GM23338 (cell line): ENCODE results near the gene NET1. TPM values are rescaled to one million over a fixed set of nuclear protein-coding genes. Genes with fewer than 3 reads are reported as not detected.

ENCODE experiments used
- ATAC-seq: fragments of 200-7000 bp; cut with Tn5 transposase; 3 replicates; pipeline ENCODE4 v1.9.1; 2020
- DNase-seq: peaks from one replicate; pipeline ENCODE4 v3.0.0-alpha.2; 2015; ENCODE audit warnings: low spot score
- H2AFZ ChIP-seq: fragments of 200-600 bp; sonication (generic); 2 replicates; pipeline ENCODE4 v1.8.0; 2016; ENCODE audit warnings: antibody characterized with exemption, mild to moderate bottlenecking, moderate library complexity
- H3F3A ChIP-seq: fragments of 200-600 bp; sonication (generic); replicated peaks from 2 replicates; pipeline ENCODE4 v1.8.0; 2017; ENCODE audit warnings: antibody characterized with exemption, mixed run types, low read depth
- H3K27ac ChIP-seq: fragments of 200-600 bp; sonication (generic); 2 replicates; pipeline ENCODE4 v1.6.1; 2016; ENCODE audit warnings: low read depth
- H3K27me3 ChIP-seq: fragments of 200-600 bp; sonication (generic); 2 replicates; pipeline ENCODE4 v1.8.0; 2016; ENCODE audit warnings: mild to moderate bottlenecking, mixed run types, moderate library complexity; ENCODE audit not compliant: insufficient read depth
- H3K36me3 ChIP-seq: fragments of 200-600 bp; sonication (generic); 2 replicates; pipeline ENCODE4 v1.8.0; 2016; ENCODE audit warnings: mild to moderate bottlenecking; ENCODE audit not compliant: insufficient read depth
- H3K4me1 ChIP-seq: fragments of 200-600 bp; sonication (generic); 2 replicates; pipeline ENCODE4 v1.8.0; 2016; ENCODE audit warnings: mild to moderate bottlenecking, moderate library complexity; ENCODE audit not compliant: insufficient read depth
- H3K4me2 ChIP-seq: fragments of 200-600 bp; sonication (generic); 2 replicates; pipeline ENCODE4 v1.7.1; 2017; ENCODE audit warnings: mixed run types
- H3K4me3 ChIP-seq: fragments of 200-600 bp; sonication (generic); 2 replicates; pipeline ENCODE4 v1.6.1; 2016; ENCODE audit warnings: mixed run types
- H3K79me2 ChIP-seq: fragments of 200-600 bp; sonication (generic); replicated peaks from 2 replicates; pipeline ENCODE4 v1.8.0; 2017; ENCODE audit warnings: mild to moderate bottlenecking; ENCODE audit not compliant: insufficient read depth
- H3K9me2 ChIP-seq: fragments of 200-600 bp; sonication (generic); 2 replicates; pipeline ENCODE4 v1.8.0; 2017; ENCODE audit not compliant: insufficient read depth
- H4K20me1 ChIP-seq: fragments of 200-600 bp; sonication (generic); replicated peaks from 2 replicates; pipeline ENCODE4 v1.8.0; 2017; ENCODE audit warnings: mild to moderate bottlenecking; ENCODE audit not compliant: insufficient read depth
- H3K27ac Mint-ChIP-seq: 2 replicates; pipeline ENCODE4 v1.8.0; 2020; ENCODE audit warnings: inconsistent platforms, mild to moderate bottlenecking, moderate library complexity, mixed read lengths
- H3K27me3 Mint-ChIP-seq: 3 replicates; pipeline ENCODE4 v1.8.0; 2022; ENCODE audit warnings: low read depth, mild to moderate bottlenecking, moderate library complexity, mixed read lengths, inconsistent platforms; ENCODE audit not compliant: insufficient read depth, poor library complexity
- H3K36me3 Mint-ChIP-seq: 3 replicates; pipeline ENCODE4 v1.8.0; 2021; ENCODE audit warnings: low read depth, mild to moderate bottlenecking, inconsistent platforms, moderate library complexity, mixed read lengths
- H3K4me1 Mint-ChIP-seq: 3 replicates; pipeline ENCODE4 v1.8.0; 2020; ENCODE audit warnings: mild to moderate bottlenecking, inconsistent platforms, mixed read lengths
- H3K4me3 Mint-ChIP-seq: 3 replicates; pipeline ENCODE4 v1.8.0; 2021; ENCODE audit warnings: moderate library complexity, mild to moderate bottlenecking, inconsistent platforms, mixed read lengths
- H3K9me3 Mint-ChIP-seq: 3 replicates; pipeline ENCODE4 v1.8.0; 2020; ENCODE audit warnings: moderate library complexity, mild to moderate bottlenecking, inconsistent platforms, mixed read lengths
- CREB1 ChIP-seq: fragments of 250-450 bp; sonication (Bioruptor Pico); IDR thresholded peaks from 2 replicates; pipeline ENCODE4 v1.5.0; 2020; ENCODE audit warnings: low read depth, mild to moderate bottlenecking, moderate library complexity
- EZH2 ChIP-seq: fragments of 200-600 bp; sonication (generic); IDR thresholded peaks from one replicate; pipeline ENCODE4 v1.8.0; 2017; ENCODE audit warnings: antibody characterized with exemption, mild to moderate bottlenecking, low read depth; ENCODE audit not compliant: unreplicated experiment
- EZH2phosphoT487 ChIP-seq: fragments of 200-600 bp; sonication (generic); IDR thresholded peaks from one replicate; pipeline ENCODE4 v1.8.1; 2018; ENCODE audit warnings: antibody characterized with exemption; ENCODE audit not compliant: unreplicated experiment
- NANOG ChIP-seq: IDR thresholded peaks from 2 replicates; pipeline ENCODE4 v1.6.1; 2016; ENCODE audit warnings: antibody characterized with exemption, borderline replicate concordance
- POLR2AphosphoS5 ChIP-seq: IDR thresholded peaks from 2 replicates; pipeline ENCODE4 v1.6.1; 2016; ENCODE audit warnings: antibody characterized with exemption, low read depth
- STAT1 ChIP-seq: IDR thresholded peaks from one replicate; pipeline ENCODE4 v1.6.1; 2016; ENCODE audit warnings: antibody characterized with exemption; ENCODE audit not compliant: unreplicated experiment
- ZNF331 ChIP-seq: fragments of 250-450 bp; sonication (Bioruptor Pico); IDR thresholded peaks from 2 replicates; pipeline ENCODE4 v1.5.0; 2020; ENCODE audit warnings: low read depth, mild to moderate bottlenecking, moderate library complexity
- polyA plus RNA-seq: library from polyadenylated mRNA; unstranded; fragments of >200 nt; fragmentation: Nextera tagmentation; extraction: Ambion mirVana; gene quantifications from 2 replicates; pipeline ENCODE4 v1.2.1, GENCODE V29; 2016
- total RNA-seq: library from RNA; depleted of rRNA; stranded (reverse); fragments of >200 nt; shearing (Covaris generic); gene quantifications from 2 replicates; pipeline ENCODE4 v1.2.3, GENCODE V29; 2014
- TF ChIP-seq, protein P1 (sequence below), 2 experiments: fragments of 200-600 bp in 1 of 2; sonication (generic) in 1 of 2; conservative IDR thresholded peaks; 2 replicates each; pipeline versions ENCODE4 v1.5.1 to v1.6.1; 2016 to 2017; ENCODE audit warnings: antibody characterized with exemption in 2 of 2, low read depth in 2 of 2, mild to moderate bottlenecking in 2 of 2, moderate library complexity in 1 of 2
- TF ChIP-seq, protein P2 (sequence below): fragments of 250-450 bp; sonication (Bioruptor Pico); IDR thresholded peaks from 2 replicates; pipeline ENCODE4 v1.5.0; 2020; ENCODE audit warnings: mild to moderate bottlenecking, moderate library complexity
- TF ChIP-seq, protein P3 (sequence below): IDR thresholded peaks from 2 replicates; pipeline ENCODE4 v1.6.1; 2016; ENCODE audit warnings: antibody characterized with exemption

NET1 gene
- total and polyA plus RNA-seq, 2 experiments from 2014 or later = 47.9 to 93.9 TPM

DNA sequence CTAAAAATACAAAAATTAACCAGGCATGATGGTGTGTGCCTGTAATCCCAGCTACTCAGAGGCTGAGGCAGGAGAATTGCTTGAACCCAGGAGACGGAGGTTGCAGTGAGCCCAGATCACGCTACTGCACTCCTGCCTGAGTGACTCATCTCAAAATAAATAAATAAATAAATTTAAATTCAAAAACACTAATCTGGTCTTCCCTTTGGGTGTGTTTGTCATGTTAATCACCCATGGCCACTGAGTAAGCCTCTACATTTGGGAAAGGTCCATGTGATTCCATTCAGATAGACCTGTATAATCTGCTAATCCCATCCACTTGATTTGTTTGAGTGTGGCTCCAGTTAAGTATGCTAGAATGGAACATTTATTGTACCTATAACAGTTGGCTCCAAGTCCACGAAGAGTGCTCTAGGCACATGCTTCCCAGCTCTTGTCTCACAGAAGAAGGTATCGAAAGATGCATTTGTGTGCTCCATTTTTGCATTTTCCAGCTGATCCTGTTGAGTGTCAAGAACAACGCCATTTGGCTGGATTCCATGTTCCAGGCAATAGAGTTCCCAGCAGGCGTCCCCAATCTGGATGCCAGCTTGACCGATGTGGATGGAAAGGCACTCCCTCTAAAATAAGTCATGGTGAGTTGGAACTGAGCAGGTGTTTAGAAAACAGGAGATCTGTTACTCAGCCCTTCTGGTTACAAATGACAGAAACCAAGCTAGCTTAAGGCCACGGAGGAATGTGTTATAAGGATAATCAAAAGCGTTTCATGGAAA lies 11.7 kb upstream of the NET1 start:
- Histone ChIP-seq H3F3A (no peaks in the 10 kb centered on the region), H3K27ac (no peak overlapping the region), H3K4me1 (no peaks in the 10 kb centered on the region), H3K36me3 (no peaks in the 10 kb centered on the region), H3K4me3 (no peak overlapping the region), H4K20me1 (no peaks in the 10 kb centered on the region), H3K9me2 (peaks cover 4% of the 10 kb centered on the region; the same call in 1 of the 2 replicates), H3K4me2 (no peak overlapping the region), H3K27me3 (no peaks in the 10 kb centered on the region), H2AFZ (no peak overlapping the region), H3K79me2 (no peaks in the 10 kb centered on the region)
- Mint-ChIP-seq H3K36me3 (no peaks in the 10 kb centered on the region), H3K4me3 (no peak overlapping the region), H3K27me3 (peaks cover under 1% of the 10 kb centered on the region), H3K9me3 (no peaks in the 10 kb centered on the region; the same call in 2 of the 3 replicates), H3K27ac (no peak overlapping the region), H3K4me1 (no peaks in the 10 kb centered on the region)
- DNase-seq = no peak
- ATAC-seq = no peak
- TF ChIP-seq, protein P1, sequence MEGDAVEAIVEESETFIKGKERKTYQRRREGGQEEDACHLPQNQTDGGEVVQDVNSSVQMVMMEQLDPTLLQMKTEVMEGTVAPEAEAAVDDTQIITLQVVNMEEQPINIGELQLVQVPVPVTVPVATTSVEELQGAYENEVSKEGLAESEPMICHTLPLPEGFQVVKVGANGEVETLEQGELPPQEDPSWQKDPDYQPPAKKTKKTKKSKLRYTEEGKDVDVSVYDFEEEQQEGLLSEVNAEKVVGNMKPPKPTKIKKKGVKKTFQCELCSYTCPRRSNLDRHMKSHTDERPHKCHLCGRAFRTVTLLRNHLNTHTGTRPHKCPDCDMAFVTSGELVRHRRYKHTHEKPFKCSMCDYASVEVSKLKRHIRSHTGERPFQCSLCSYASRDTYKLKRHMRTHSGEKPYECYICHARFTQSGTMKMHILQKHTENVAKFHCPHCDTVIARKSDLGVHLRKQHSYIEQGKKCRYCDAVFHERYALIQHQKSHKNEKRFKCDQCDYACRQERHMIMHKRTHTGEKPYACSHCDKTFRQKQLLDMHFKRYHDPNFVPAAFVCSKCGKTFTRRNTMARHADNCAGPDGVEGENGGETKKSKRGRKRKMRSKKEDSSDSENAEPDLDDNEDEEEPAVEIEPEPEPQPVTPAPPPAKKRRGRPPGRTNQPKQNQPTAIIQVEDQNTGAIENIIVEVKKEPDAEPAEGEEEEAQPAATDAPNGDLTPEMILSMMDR (conservative IDR thresholded peaks at IDR 0.05; ENCODE audit: low read depth in 2 of 2) = no peak
- TF ChIP-seq, protein P2, sequence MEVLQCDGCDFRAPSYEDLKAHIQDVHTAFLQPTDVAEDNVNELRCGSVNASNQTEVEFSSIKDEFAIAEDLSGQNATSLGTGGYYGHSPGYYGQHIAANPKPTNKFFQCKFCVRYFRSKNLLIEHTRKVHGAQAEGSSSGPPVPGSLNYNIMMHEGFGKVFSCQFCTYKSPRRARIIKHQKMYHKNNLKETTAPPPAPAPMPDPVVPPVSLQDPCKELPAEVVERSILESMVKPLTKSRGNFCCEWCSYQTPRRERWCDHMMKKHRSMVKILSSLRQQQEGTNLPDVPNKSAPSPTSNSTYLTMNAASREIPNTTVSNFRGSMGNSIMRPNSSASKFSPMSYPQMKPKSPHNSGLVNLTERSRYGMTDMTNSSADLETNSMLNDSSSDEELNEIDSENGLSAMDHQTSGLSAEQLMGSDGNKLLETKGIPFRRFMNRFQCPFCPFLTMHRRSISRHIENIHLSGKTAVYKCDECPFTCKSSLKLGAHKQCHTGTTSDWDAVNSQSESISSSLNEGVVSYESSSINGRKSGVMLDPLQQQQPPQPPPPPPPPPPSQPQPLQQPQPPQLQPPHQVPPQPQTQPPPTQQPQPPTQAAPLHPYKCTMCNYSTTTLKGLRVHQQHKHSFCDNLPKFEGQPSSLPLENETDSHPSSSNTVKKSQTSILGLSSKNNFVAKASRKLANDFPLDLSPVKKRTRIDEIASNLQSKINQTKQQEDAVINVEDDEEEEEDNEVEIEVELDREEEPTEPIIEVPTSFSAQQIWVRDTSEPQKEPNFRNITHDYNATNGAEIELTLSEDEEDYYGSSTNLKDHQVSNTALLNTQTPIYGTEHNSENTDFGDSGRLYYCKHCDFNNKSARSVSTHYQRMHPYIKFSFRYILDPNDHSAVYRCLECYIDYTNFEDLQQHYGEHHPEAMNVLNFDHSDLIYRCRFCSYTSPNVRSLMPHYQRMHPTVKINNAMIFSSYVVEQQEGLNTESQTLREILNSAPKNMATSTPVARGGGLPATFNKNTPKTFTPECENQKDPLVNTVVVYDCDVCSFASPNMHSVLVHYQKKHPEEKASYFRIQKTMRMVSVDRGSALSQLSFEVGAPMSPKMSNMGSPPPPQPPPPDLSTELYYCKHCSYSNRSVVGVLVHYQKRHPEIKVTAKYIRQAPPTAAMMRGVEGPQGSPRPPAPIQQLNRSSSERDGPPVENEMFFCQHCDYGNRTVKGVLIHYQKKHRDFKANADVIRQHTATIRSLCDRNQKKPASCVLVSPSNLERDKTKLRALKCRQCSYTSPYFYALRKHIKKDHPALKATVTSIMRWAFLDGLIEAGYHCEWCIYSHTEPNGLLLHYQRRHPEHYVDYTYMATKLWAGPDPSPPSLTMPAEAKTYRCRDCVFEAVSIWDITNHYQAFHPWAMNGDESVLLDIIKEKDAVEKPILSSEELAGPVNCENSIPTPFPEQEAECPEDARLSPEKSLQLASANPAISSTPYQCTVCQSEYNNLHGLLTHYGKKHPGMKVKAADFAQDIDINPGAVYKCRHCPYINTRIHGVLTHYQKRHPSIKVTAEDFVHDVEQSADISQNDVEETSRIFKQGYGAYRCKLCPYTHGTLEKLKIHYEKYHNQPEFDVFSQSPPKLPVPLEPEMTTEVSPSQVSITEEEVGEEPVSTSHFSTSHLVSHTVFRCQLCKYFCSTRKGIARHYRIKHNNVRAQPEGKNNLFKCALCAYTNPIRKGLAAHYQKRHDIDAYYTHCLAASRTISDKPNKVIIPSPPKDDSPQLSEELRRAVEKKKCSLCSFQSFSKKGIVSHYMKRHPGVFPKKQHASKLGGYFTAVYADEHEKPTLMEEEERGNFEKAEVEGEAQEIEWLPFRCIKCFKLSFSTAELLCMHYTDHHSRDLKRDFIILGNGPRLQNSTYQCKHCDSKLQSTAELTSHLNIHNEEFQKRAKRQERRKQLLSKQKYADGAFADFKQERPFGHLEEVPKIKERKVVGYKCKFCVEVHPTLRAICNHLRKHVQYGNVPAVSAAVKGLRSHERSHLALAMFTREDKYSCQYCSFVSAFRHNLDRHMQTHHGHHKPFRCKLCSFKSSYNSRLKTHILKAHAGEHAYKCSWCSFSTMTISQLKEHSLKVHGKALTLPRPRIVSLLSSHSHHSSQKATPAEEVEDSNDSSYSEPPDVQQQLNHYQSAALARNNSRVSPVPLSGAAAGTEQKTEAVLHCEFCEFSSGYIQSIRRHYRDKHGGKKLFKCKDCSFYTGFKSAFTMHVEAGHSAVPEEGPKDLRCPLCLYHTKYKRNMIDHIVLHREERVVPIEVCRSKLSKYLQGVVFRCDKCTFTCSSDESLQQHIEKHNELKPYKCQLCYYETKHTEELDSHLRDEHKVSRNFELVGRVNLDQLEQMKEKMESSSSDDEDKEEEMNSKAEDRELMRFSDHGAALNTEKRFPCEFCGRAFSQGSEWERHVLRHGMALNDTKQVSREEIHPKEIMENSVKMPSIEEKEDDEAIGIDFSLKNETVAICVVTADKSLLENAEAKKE (CRISPR knock-in tag) = no peak
- TF ChIP-seq, protein P3, sequence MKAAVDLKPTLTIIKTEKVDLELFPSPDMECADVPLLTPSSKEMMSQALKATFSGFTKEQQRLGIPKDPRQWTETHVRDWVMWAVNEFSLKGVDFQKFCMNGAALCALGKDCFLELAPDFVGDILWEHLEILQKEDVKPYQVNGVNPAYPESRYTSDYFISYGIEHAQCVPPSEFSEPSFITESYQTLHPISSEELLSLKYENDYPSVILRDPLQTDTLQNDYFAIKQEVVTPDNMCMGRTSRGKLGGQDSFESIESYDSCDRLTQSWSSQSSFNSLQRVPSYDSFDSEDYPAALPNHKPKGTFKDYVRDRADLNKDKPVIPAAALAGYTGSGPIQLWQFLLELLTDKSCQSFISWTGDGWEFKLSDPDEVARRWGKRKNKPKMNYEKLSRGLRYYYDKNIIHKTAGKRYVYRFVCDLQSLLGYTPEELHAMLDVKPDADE = no peak
- no peak for TF ChIP-seq ZNF331
- TF ChIP-seq CREB1 (CRISPR knock-in tag) = no peak
- no peak for TF ChIP-seq POLR2AphosphoS5
- no peak for TF ChIP-seq EZH2phosphoT487
- TF ChIP-seq STAT1 = no peak
- TF ChIP-seq NANOG = no peak
- TF ChIP-seq EZH2 = no peak
